Body of pancreas (tissue), 4 donors: ENCODE results near the gene PTPRN2. TPM values are rescaled to one million over a fixed set of nuclear protein-coding genes. Genes with fewer than 3 reads are reported as not detected.
"Not testable (repeated sequence)": the region's sequence is repeated elsewhere in the genome, so short reads cannot be mapped to it uniquely, and the experiment has no call there.

Experiments used
- ATAC-seq: fragments of 150-250 bp; one replicate; pipeline ENCODE4 v1.9.1; 2016
- DNase-seq, 4 donors: peaks; one replicate each; pipeline ENCODE4 v3.0.0-alpha.2; 2019
- H3K27ac ChIP-seq, 4 donors: fragments of 200-600 bp; sonication (generic); 1 replicate in 3 of 4; 2 replicates in 1 of 4; pipeline versions ENCODE4 v1.5.1 to v1.6.1; 2016 to 2019; ENCODE audit warnings: mild to moderate bottlenecking in 1 of 4, mixed read lengths in 1 of 4, moderate library complexity in 1 of 4
- H3K27me3 ChIP-seq, 2 donors: fragments of 200-600 bp; sonication (generic); one replicate each; pipeline ENCODE4 v1.6.0; 2016; ENCODE audit warnings: mild to moderate bottlenecking in 1 of 2
- H3K36me3 ChIP-seq, 2 donors: fragments of 200-600 bp; sonication (generic); replicated peaks in 1 of 2; 2 replicates each; pipeline ENCODE4 v1.5.1; 2016; ENCODE audit warnings: low read depth in 2 of 2; ENCODE audit not compliant: insufficient read depth in 1 of 2
- H3K4me1 ChIP-seq: fragments of 200-600 bp; sonication (generic); one replicate; pipeline ENCODE4 v1.6.0; 2016
- H3K4me3 ChIP-seq, 2 donors: fragments of 200-600 bp; sonication (generic); 1 replicate in 1 of 2; 2 replicates in 1 of 2; pipeline ENCODE4 v1.5.1; 2016 to 2019
- H3K9me3 ChIP-seq, 3 donors: fragments of 200-600 bp; sonication (generic); 1 replicate in 2 of 3; 2 replicates in 1 of 3; pipeline ENCODE4 v1.5.1; 2016
- CTCF ChIP-seq, 7 experiments: fragments of 450-650 bp in 4 of 7; fragments of 200-600 bp in 3 of 7; sonication (generic) in 3 of 7; IDR thresholded peaks; one replicate each; pipeline ENCODE4 v1.5.1; 2016 to 2019; ENCODE audit warnings: antibody characterized with exemption in 7 of 7
- POLR2A ChIP-seq, 3 donors: fragments of 450-650 bp; IDR thresholded peaks; one replicate each; pipeline ENCODE4 v1.6.1; 2016; ENCODE audit warnings: antibody characterized with exemption in 3 of 3, mild to moderate bottlenecking in 2 of 3
- WGBS, 2 donors: methylation state at CpG; one replicate each; pipeline ENCODE4 v1.1.5; 2017; 5-methylcytosine and 5-hydroxymethylcytosine counted together
- intact Hi-C: fragments of 100-400 bp; cut with DNase I; formaldehyde crosslinking; loops from one replicate; pipeline ENCODE4 v1.15.1; 2023
- total RNA-seq, 2 donors: library from RNA; depleted of rRNA; stranded (reverse); fragments of >200 nt; gene quantifications; one replicate each; pipeline ENCODE4 v1.1.0, GENCODE V29; 2016

Gene PTPRN2
- total RNA-seq, 2 donors from 2014 or later: 31.6 to 76.1 TPM

GRCh38 chr7:157784041-157784835, 803.4 kb downstream of the PTPRN2 start:
- H3K4me3 ChIP-seq: no peak overlapping the region
- no peaks in the 10 kb centered on the region for H3K27me3 ChIP-seq
- intact Hi-C loops: no loop called here
- H3K27ac ChIP-seq: no peak overlapping the region
- no peaks in the 10 kb centered on the region for H3K9me3 ChIP-seq
- 75 to 81% methylated on average over 17 to 27 of the region's 27 CpGs for WGBS, 2 donors
- H3K4me1 ChIP-seq: no peaks in the 10 kb centered on the region
- H3K36me3 ChIP-seq: no peaks in the 10 kb centered on the region
- ATAC-seq (no peak), DNase-seq (no peak)
- TF ChIP-seq CTCF (IDR thresholded peaks at IDR 0.05): no peak
- no peak for TF ChIP-seq POLR2A (IDR thresholded peaks at IDR 0.05)

GRCh38 chr7:157782041-157782440, 805.6 kb downstream of the PTPRN2 start:
- Histone ChIP-seq H3K27ac (no peak overlapping the region), H3K27me3 (no peaks in the 10 kb centered on the region), H3K9me3 (no peaks in the 10 kb centered on the region), H3K4me3 (no peak overlapping the region), H3K36me3 (no peaks in the 10 kb centered on the region), H3K4me1 (no peaks in the 10 kb centered on the region)
- TF ChIP-seq POLR2A (IDR thresholded peaks at IDR 0.05): no peak
- no peak for TF ChIP-seq CTCF (IDR thresholded peaks at IDR 0.05)
- 92 to 93% methylated on average over 5 to 12 of the region's 12 CpGs for WGBS, 2 donors
- DNase-seq (no peak), ATAC-seq (no peak)
- intact Hi-C loops: no loop called here

- TF ChIP-seq CTCF (IDR thresholded peaks at IDR 0.05): no peak
- no peak for TF ChIP-seq POLR2A (IDR thresholded peaks at IDR 0.05)
- Histone ChIP-seq H3K4me1 (no peaks in the 10 kb centered on the region), H3K9me3 (no peaks in the 10 kb centered on the region), H3K27ac (no peak overlapping the region), H3K27me3 (no peaks in the 10 kb centered on the region), H3K36me3 (no peaks in the 10 kb centered on the region), H3K4me3 (no peak overlapping the region)
- ATAC-seq (no peak), DNase-seq (no peak)
- intact Hi-C loops: no loop called here
- WGBS, 2 donors: 87 to 94% methylated on average over 14 of the region's 15 CpGs
Measured at GRCh38 chr7:157780721-157781120, 806.9 kb downstream of the PTPRN2 start.

GRCh38 chr7:157780312-157780711, 807.3 kb downstream of the PTPRN2 start:
- Histone ChIP-seq H3K9me3 (no peaks in the 10 kb centered on the region), H3K27me3 (no peaks in the 10 kb centered on the region), H3K36me3 (no peaks in the 10 kb centered on the region), H3K4me3 (no peak overlapping the region), H3K4me1 (no peaks in the 10 kb centered on the region), H3K27ac (no peak overlapping the region)
- TF ChIP-seq CTCF (IDR thresholded peaks at IDR 0.05) (no peak), POLR2A (IDR thresholded peaks at IDR 0.05) (no peak)
- intact Hi-C loops: no loop called here
- no peak for DNase-seq
- WGBS, 2 donors: 88 to 89% methylated on average over 10 to 15 of the region's 15 CpGs
- no peak for ATAC-seq

GRCh38 chr7:157779206-157779605, 808.4 kb downstream of the PTPRN2 start:
- Histone ChIP-seq H3K4me1 (no peaks in the 10 kb centered on the region), H3K27ac (no peak overlapping the region), H3K9me3 (no peaks in the 10 kb centered on the region), H3K36me3 (no peaks in the 10 kb centered on the region), H3K4me3 (no peak overlapping the region), H3K27me3 (no peaks in the 10 kb centered on the region)
- TF ChIP-seq CTCF (IDR thresholded peaks at IDR 0.05): no peak
- TF ChIP-seq POLR2A (IDR thresholded peaks at IDR 0.05): no peak
- intact Hi-C loops: no loop called here
- ATAC-seq: no peak
- no peak for DNase-seq
- WGBS, 2 donors: 85 to 88% methylated on average over 5 to 12 of the region's 12 CpGs

- 75 to 76% methylated on average over 9 to 16 of the region's 16 CpGs for WGBS, 2 donors
- H3K9me3 ChIP-seq, DNase-seq, H3K27me3 ChIP-seq, intact Hi-C loops, H3K36me3 ChIP-seq, H3K4me3 ChIP-seq, ATAC-seq, H3K4me1 ChIP-seq, H3K27ac ChIP-seq: not testable (repeated sequence)
Measured at GRCh38 chr7:157777194-157777762, 810.3 kb downstream of the PTPRN2 start.
